HG03097 (cell line): ENCODE data around the gene CENPF.

Source experiments
- ATAC-seq: cut with Tn5 transposase; IDR thresholded peaks from one replicate; pipeline ENCODE4 v1.9.1; 2021; ENCODE audit not compliant: unreplicated experiment, low FRiP score

The CENPF gene

GRCh38 chr1:214694769-214695168, 91.8 kb downstream of the CENPF start:
- ATAC-seq: no peak

GRCh38 chr1:214698559-214698958, 95.6 kb downstream of the CENPF start:
- no peak for ATAC-seq

GRCh38 chr1:214700437-214700836, 97.4 kb downstream of the CENPF start:
- no peak for ATAC-seq

- ATAC-seq: no peak
Measured at GRCh38 chr1:214702556-214702955, 99.6 kb downstream of the CENPF start.

GRCh38 chr1:214707306-214708087, 104.5 kb downstream of the CENPF start:
- ATAC-seq: no peak

GRCh38 chr1:214708321-214708955, 105.4 kb downstream of the CENPF start:
- ATAC-seq: no peak

- ATAC-seq: no peak
Measured at GRCh38 chr1:214709241-214709640, 106.2 kb downstream of the CENPF start.

- no peak for ATAC-seq
Measured at GRCh38 chr1:214712737-214713136, 109.7 kb downstream of the CENPF start.
